ENCODE measurements around the gene BMI1.

Gene BMI1

DNA sequence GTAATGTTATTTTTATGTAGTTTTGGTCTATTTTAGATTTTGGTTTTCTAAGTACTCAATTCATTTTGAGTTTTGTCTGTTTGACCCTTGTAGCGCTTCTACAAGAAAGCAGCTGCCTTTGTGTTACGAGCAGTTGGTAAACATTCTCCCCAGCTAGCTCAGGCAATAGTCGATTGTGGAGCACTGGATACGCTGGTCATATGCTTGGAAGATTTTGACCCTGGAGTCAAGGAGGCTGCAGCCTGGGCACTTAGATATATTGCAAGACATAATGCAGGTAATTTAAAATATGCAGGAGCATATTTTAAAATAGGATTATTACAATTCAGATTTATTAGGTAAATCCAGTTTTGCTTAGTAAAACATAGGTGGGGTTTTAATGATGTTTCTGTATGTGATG lies 47.5 kb downstream of the BMI1 start:
- no peak for DNase-seq (ENCODE audit: low spot score)

DNA sequence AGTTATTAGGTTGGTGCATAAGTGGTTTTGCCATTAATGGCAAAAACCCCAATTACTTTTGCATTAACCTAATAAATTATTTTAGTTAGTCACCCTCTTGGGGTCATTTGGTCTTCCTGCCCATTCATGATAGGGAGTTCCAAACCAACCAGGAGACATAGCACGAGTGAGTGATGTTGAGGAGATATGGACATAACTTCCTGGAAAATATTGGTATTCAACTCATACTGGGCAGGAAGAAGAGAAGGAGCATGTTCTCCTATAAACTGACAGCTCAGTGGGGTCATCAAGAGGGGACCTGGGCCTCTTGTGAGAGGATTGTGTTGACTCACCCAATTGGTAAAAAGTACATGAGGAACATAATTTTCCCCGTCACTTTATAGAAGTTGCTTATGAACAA lies 48.1 kb downstream of the BMI1 start:
- no peak for DNase-seq (ENCODE audit: low spot score)

DNA sequence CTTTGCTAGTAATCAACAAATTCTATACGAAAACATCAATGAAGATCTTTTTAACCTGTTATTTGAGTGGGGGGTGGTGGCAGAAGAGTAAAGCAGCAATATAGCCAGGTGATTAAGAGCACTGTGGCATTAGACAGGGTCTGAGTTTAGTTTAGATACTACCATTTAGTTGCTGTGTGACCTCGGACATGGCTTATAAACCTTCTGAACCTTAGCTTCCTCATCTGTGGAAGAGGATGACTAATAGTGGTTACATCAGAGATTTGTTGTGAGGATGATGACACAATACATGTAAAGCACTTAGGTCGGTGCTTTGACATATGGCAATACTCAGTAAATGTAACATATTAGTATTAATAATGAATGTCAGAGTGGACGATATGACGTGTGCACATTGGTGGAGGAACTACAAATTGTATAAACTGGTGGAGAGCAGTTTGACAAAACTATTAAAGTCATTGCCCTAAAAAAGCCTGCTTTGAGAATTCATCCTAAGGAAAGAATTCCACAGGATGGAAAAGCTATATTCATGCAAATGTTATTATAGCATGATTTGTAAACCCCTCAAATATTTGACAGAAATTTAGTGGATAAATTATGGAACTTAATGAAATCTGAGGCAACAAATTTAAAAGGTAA lies 48.7 kb downstream of the BMI1 start:
- DNase-seq (ENCODE audit: low spot score) = no peak

DNA sequence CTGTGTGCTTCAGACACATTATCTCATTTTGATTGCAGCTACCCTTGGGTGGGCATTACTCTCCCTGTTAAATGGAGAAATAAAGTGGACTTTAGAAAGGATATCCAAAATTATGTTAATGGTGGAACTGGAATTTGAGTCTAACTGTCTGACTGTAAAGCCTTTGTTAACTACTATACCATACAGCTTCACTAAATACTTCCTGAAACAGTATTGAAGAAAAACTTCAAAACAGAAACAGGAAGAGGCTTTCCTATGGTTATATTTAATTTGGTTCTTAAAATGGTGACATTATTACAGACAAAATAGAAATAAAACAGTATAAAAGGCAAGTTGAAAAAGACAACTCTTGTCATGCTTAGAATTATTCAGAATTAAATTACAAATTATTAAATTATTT lies 49.4 kb downstream of the BMI1 start:
- DNase-seq (ENCODE audit: low spot score) = no peak

DNA sequence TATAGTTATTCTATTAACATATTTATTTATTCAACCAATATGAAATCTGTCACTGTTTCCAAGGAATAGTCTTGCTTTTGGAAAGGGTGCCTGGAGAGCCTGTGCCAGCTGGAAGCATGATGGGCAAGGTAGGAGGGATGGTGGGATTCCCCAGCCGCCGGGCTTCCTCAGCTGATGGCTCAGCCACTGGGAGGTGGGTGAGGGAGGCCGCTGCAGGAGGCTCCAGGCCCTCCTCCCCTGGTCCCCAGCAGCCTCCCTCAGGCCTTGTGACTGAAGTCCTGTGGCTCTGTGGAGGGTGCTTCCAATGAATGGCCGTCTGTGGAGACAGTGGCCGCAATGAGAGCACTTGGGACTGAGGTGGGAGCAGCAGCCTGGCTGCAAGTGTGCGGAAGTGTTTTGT lies 51.4 kb downstream of the BMI1 start:
- DNase-seq (ENCODE audit: low spot score) = no peak

DNA sequence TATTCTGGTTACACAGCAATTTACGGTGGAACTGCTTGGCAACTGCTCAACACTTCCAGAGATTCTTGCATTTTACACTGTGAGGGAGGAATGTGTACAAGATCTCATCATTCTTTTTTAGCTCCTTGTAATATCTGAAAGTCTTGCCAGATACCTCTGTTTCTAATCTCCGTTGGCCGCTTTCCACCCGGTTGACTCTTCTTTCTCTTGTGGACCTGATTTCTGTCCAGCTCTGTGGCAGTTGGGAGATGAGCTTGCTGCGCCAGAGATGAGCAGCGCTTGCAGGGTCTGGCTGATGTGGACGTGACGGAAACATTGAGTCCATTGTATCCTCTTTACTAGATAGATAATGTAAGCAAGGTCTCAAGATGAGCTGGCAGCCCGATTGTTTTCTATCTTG lies 52.0 kb downstream of the BMI1 start:
- no peak for DNase-seq (ENCODE audit: low spot score)

DNA sequence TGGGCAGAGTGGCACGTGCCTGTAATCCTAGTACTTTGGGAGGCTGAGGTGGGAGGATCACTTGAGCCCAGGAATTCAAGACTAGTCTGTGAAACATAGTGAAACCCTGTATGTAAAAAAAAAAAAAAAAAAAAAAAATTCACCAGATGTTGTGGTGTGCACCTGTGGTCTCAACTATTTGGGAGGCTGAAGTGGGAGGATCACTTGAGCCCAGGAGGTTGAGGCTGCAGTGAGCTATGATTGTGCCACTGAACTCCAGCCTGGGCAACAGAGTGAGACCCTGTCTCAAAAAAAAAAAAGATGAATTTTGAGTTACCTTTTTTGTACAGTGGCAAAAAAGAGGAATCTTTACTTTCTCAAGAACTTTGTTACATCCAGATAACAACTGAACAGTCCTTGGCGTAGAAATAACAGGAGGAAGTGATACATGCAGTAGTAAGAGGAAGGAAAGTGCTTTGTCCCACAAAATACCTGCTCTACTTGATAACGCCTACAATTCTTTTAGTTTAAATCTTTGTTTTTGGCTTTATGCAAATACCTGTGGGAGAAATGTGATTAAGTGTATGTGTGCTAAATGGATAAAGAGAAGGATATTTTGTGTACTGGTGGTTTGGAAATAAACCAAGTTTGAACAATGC lies 53.7 kb downstream of the BMI1 start:
- no peak for DNase-seq (ENCODE audit: low spot score)

DNA sequence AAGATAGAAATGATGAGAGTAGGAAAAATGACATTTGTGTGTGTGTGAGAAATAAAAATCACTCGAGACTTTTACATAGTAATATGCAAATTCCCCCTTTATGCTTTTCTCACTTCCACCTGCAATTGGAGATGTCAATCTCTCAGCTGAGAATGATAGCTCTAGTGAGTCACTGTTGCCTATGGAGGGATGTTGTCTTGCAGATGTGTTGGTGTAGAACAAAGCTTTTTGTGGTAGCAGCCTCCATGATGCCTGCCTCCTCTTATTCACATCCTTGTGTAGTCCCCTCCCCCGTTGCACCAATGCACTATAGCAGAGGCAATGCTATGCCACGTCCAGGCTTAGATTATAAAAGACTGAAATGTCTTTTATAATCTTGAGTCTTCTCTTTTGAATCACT lies 58.2 kb downstream of the BMI1 start:
- no peak for DNase-seq (ENCODE audit: low spot score)

Measured in hepatic stellate cell (primary cell).